Activated B cell treated with CpG ODN at 0.5 μM for 24 hours (primary cell): ENCODE measurements around the gene HMGB1. TPM values are rescaled to one million over a fixed set of nuclear protein-coding genes. Genes with fewer than 3 reads are reported as not detected.

ENCODE experiments used
- ATAC-seq: fragments of 200-7000 bp; cut with Tn5 transposase; one replicate; pipeline ENCODE4 v1.10.0; 2021; ENCODE audit warnings: low read depth, mild to moderate bottlenecking, moderate library complexity
- CTCF ChIA-PET: fragments of 350-600 bp; sonication (Branson Sonifier 250); formaldehyde crosslinking; loops from one replicate; lab custom pipeline; 2021; ENCODE audit warnings: antibody characterized with exemption; lab: Charles Lee
- POLR2A ChIA-PET: fragments of 350-600 bp; sonication (Branson Sonifier 250); formaldehyde crosslinking; loops from one replicate; lab custom pipeline; 2021; ENCODE audit warnings: antibody characterized with exemption; lab: Charles Lee
- DNase-seq: peaks from one replicate; pipeline ENCODE4 v3.0.0; 2022
- H3K27ac Mint-ChIP-seq: one replicate; pipeline ENCODE4 v1.8.0; 2020; ENCODE audit warnings: mixed read lengths
- H3K27me3 Mint-ChIP-seq: one replicate; pipeline ENCODE4 v1.8.0; 2021; ENCODE audit warnings: mixed read lengths
- H3K36me3 Mint-ChIP-seq: one replicate; pipeline ENCODE4 v1.8.0; 2021; ENCODE audit warnings: low read depth, mixed read lengths
- H3K4me1 Mint-ChIP-seq: one replicate; pipeline ENCODE4 v1.8.0; 2021; ENCODE audit warnings: mixed read lengths
- H3K4me3 Mint-ChIP-seq: one replicate; pipeline ENCODE4 v1.8.0; 2020; ENCODE audit warnings: mild to moderate bottlenecking, mixed read lengths
- H3K9me3 Mint-ChIP-seq: one replicate; pipeline ENCODE4 v1.8.0; 2020; ENCODE audit warnings: mixed read lengths
- CTCF ChIP-seq: fragments of 200-600 bp; IDR thresholded peaks from one replicate; pipeline ENCODE4 v1.8.0; 2022; ENCODE audit warnings: antibody characterized with exemption, mild to moderate bottlenecking
- intact Hi-C: fragments of 100-400 bp; cut with micrococcal nuclease; formaldehyde crosslinking; loops from one replicate; pipeline ENCODE4 v1.15.1; 2024
- total RNA-seq: library from RNA; stranded (reverse); gene quantifications from 2 replicates; pipeline ENCODE4 v1.2.3, GENCODE V29; 2022

HMGB1 gene
- total RNA-seq, 1 donor from 2014 or later, result 338 TPM

- intact Hi-C loops, result no loop called here
- Mint-ChIP-seq H3K9me3 (no peaks in the 10 kb centered on the region), H3K4me1 (peaks cover 10% of the 10 kb centered on the region), H3K36me3 (no peaks in the 10 kb centered on the region), H3K27ac (no peak overlapping the region), H3K4me3 (no peak overlapping the region), H3K27me3 (no peaks in the 10 kb centered on the region)
- ATAC-seq, result no peak
- no peak for TF ChIP-seq CTCF
- ChIA-PET CTCF (no interaction called here), POLR2A (no interaction called here)
- DNase-seq, result no peak
These were observed 7.9 kb upstream of the HMGB1 start for GRCh38 chr13:30473675-30474074.

GRCh38 chr13:30466841-30467252 lies 1.1 kb upstream of the HMGB1 start:
- Mint-ChIP-seq H3K36me3 (peaks cover 24% of the 10 kb centered on the region), H3K4me3 (peak overlapping the region; percentile 41), H3K27ac (no peak overlapping the region), H3K27me3 (peaks cover 3% of the 10 kb centered on the region), H3K9me3 (no peaks in the 10 kb centered on the region), H3K4me1 (peaks cover 36% of the 10 kb centered on the region)
- intact Hi-C loops, result loop anchor here (1.0 to 10.0 kb wide), 4 partner anchors 10 to 872 kb away; partner anchors contain the start of gene SLC7A1
- ChIA-PET CTCF (no interaction called here), POLR2A (interaction anchor here (2.3 to 3.8 kb wide), 3 partner anchors 23 to 150 kb away, joined by 9 to 95 read pairs (median 20); partner anchors contain the start of gene USPL1)
- no peak for DNase-seq
- no peak for ATAC-seq
- TF ChIP-seq CTCF, result no peak

GRCh38 chr13:30466358-30466714 lies 600 bp upstream of the HMGB1 start:
- Mint-ChIP-seq H3K9me3 (no peaks in the 10 kb centered on the region), H3K27ac (no peak overlapping the region), H3K27me3 (peaks cover 3% of the 10 kb centered on the region), H3K4me3 (peak overlapping the region; percentile 93), H3K4me1 (peaks cover 40% of the 10 kb centered on the region), H3K36me3 (peaks cover 28% of the 10 kb centered on the region)
- ChIA-PET POLR2A (interaction anchor here (0.9 to 3.8 kb wide), 14 partner anchors 23 to 616 kb away, joined by 3 to 95 read pairs (median 4); partner anchors contain the start of genes KATNAL1, UBE2L5, UBL3 and USPL1), CTCF (interaction anchor here (1.2 kb wide), 1 partner anchor 92 kb away, joined by 5 read pairs; no protein-coding TSS in a partner anchor)
- ATAC-seq (no peak), DNase-seq (no peak)
- no peak for TF ChIP-seq CTCF
- intact Hi-C loops, result loop anchor here (1.0 to 10.0 kb wide), 4 partner anchors 11 to 872 kb away; partner anchors contain the start of gene SLC7A1

GRCh38 chr13:30465343-30465592 lies 468 bp downstream of the HMGB1 start:
- H3K4me3 Mint-ChIP-seq, result no peak overlapping the region
- no peak for TF ChIP-seq CTCF
- peaks cover 42% of the 10 kb centered on the region for H3K4me1 Mint-ChIP-seq
- POLR2A ChIA-PET, result interaction anchor here (0.6 to 3.8 kb wide), 24 partner anchors 12 to 332 kb away, joined by 3 to 95 read pairs (median 6); partner anchors contain the start of genes KATNAL1, UBE2L5 and USPL1
- ATAC-seq (no peak), DNase-seq (no peak)
- H3K27ac Mint-ChIP-seq, result no peak overlapping the region
- H3K9me3 Mint-ChIP-seq, result no peaks in the 10 kb centered on the region
- peaks cover 30% of the 10 kb centered on the region for H3K36me3 Mint-ChIP-seq
- CTCF ChIA-PET, result interaction anchor here (1.0 to 1.2 kb wide), 2 partner anchors 91 to 333 kb away, joined by 3 to 5 read pairs; no protein-coding TSS in a partner anchor
- peaks cover 3% of the 10 kb centered on the region for H3K27me3 Mint-ChIP-seq
- intact Hi-C loops, result loop anchor here (1.0 to 10.0 kb wide), 8 partner anchors 108 to 870 kb away; partner anchors contain the start of genes ALOX5AP, KATNAL1, SLC7A1 and UBL3

- Mint-ChIP-seq H3K4me3 (peak overlapping the region; percentile 93), H3K4me1 (peaks cover 42% of the 10 kb centered on the region), H3K27me3 (peaks cover 3% of the 10 kb centered on the region), H3K9me3 (no peaks in the 10 kb centered on the region), H3K36me3 (peaks cover 32% of the 10 kb centered on the region), H3K27ac (peak overlapping the region; percentile 98)
- CTCF ChIA-PET, result interaction anchor here (0.7 to 1.0 kb wide), 5 partner anchors 21 to 333 kb away, joined by 3 to 6 read pairs (median 4); no protein-coding TSS in a partner anchor
- TF ChIP-seq CTCF, result no peak
- POLR2A ChIA-PET, result interaction anchor here (0.5 to 3.8 kb wide), 35 partner anchors 12 to 209 kb away, joined by 3 to 95 read pairs (median 5); partner anchors contain the start of genes KATNAL1, UBE2L5 and USPL1
- intact Hi-C loops, result loop anchor here (1.0 to 10.0 kb wide), 15 partner anchors 20 to 870 kb away; partner anchors contain the start of genes ALOX5AP, KATNAL1, SLC7A1 and UBL3
- DNase-seq, result peak; percentile 74
- ATAC-seq, result peak; percentile 47
These were observed 1.0 kb downstream of the HMGB1 start for GRCh38 chr13:30464496-30465342.
